OCI-LY3 (cell line): ENCODE data around the gene RRAGD.

Experiments
- CTCF ChIP-seq: fragments of 200-600, 300-600 bp; sonication (generic); IDR thresholded peaks from 2 replicates; pipeline ENCODE4 v1.5.1; 2014; ENCODE audit warnings: antibody characterized with exemption, low read length, low read depth
- EZH2phosphoT487 ChIP-seq: fragments of 200-600 bp; shearing (Covaris generic); IDR thresholded peaks from 2 replicates; pipeline ENCODE4 v1.6.1; 2018; ENCODE audit warnings: antibody characterized with exemption, mixed run types, low read depth

DNA sequence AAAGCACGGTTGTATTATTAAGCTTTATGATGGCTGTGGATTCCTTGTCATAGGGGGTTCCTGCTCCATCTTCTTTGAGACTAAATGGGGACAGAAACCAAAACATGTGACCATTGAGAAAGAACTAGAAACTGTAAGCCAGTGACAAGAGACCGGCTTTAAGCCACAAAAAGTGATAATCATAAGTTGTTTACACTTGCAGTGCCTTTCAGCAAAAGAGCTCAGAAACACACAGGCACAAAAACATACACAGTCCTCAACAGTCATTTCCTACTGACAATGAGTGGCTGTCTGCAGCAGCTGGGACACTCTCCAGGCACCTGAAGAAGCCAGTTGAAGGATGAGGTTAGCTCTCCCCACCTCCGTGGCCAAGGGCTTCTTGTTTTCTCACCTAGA, 39.6 kb downstream of the RRAGD start:
- TF ChIP-seq CTCF (no peak), EZH2phosphoT487 (no peak)
